Prostate gland (tissue), 2 donors: ENCODE results near the gene ATG101. TPM values are rescaled to one million over a fixed set of nuclear protein-coding genes. Genes with fewer than 3 reads are reported as not detected.

Source experiments
- DNase-seq: peaks from one replicate; pipeline ENCODE4 v3.0.0-alpha.2; 2019; ENCODE audit warnings: low spot score
- H3K27ac ChIP-seq, 2 donors: fragments of 200-600 bp; sonication (generic); 2 replicates each; pipeline ENCODE4 v1.5.1; 2017 to 2019
- H3K27me3 ChIP-seq: fragments of 200-600 bp; sonication (generic); replicated peaks from 2 replicates; pipeline ENCODE4 v1.5.1; 2019; ENCODE audit not compliant: insufficient read depth
- H3K36me3 ChIP-seq, 2 donors: fragments of 200-600 bp; sonication (generic); 1 replicate in 1 of 2; 2 replicates in 1 of 2; pipeline versions ENCODE4 v1.5.1 to v1.8.1; 2017 to 2019
- H3K4me1 ChIP-seq: fragments of 200-600 bp; sonication (generic); replicated peaks from 2 replicates; pipeline ENCODE4 v1.5.1; 2019
- H3K4me3 ChIP-seq, 2 donors: fragments of 200-600 bp; sonication (generic); 2 replicates each; pipeline ENCODE4 v1.5.1; 2017 to 2019
- H3K9me3 ChIP-seq: fragments of 200-600 bp; sonication (generic); 2 replicates; pipeline ENCODE4 v1.5.1; 2017
- CTCF ChIP-seq, 4 experiments: fragments of 200-600 bp in 2 of 4; fragments of 450-650 bp in 2 of 4; sonication (generic) in 2 of 4; IDR thresholded peaks; 1 replicate in 3 of 4; 2 replicates in 1 of 4; pipeline ENCODE4 v1.5.1; 2016 to 2019; ENCODE audit warnings: antibody characterized with exemption in 4 of 4, mild to moderate bottlenecking in 2 of 4, moderate library complexity in 2 of 4
- POLR2A ChIP-seq: fragments of 450-650 bp; IDR thresholded peaks from one replicate; pipeline ENCODE4 v1.6.1; 2016; ENCODE audit warnings: antibody characterized with exemption, mild to moderate bottlenecking
- POLR2AphosphoS5 ChIP-seq: sonication (generic); formaldehyde crosslinking; IDR thresholded peaks from one replicate; pipeline ENCODE4 v1.6.1; 2017; ENCODE audit warnings: antibody characterized with exemption
- WGBS: methylation state at CpG from one replicate; pipeline ENCODE4 v1.1.5; 2018; 5-methylcytosine and 5-hydroxymethylcytosine counted together
- intact Hi-C: fragments of 100-400 bp; cut with DNase I; formaldehyde crosslinking; loops from one replicate; pipeline ENCODE4 v1.14.2; 2022
- total RNA-seq, 2 donors: library from RNA; depleted of rRNA; stranded (reverse); fragments of >200 nt; gene quantifications; one replicate each; pipeline ENCODE4 v1.1.0, GENCODE V29; 2016

ATG101 gene
- total RNA-seq, 2 donors from 2014 or later = 60.0 to 64.1 TPM

- peak overlapping the region; percentile 57 to 89 for H3K27ac ChIP-seq
- H3K36me3 ChIP-seq = no peaks in the 10 kb centered on the region
- 27% methylated on average over 20 of the region's 20 CpGs for WGBS
- DNase-seq = no peak
- H3K9me3 ChIP-seq = no peaks in the 10 kb centered on the region
- intact Hi-C loops = no loop called here
- no peaks in the 10 kb centered on the region for H3K4me1 ChIP-seq
- no peaks in the 10 kb centered on the region for H3K27me3 ChIP-seq
- TF ChIP-seq POLR2A (no peak), CTCF (IDR thresholded peaks at IDR 0.05) (peak in 1 of 4 experiments; percentile 10)
- H3K4me3 ChIP-seq = peak overlapping the region; percentile 42 to 44
These were observed 45.6 kb upstream of the ATG101 start for GRCh38 chr12:52023976-52024688.

GRCh38 chr12:52024845-52025230 is 44.9 kb upstream of the ATG101 start:
- no peak for TF ChIP-seq POLR2A
- TF ChIP-seq CTCF (IDR thresholded peaks at IDR 0.05) = no peak
- no peak for TF ChIP-seq POLR2AphosphoS5
- Histone ChIP-seq H3K9me3 (no peaks in the 10 kb centered on the region), H3K4me3 (no peak overlapping the region), H3K36me3 (no peaks in the 10 kb centered on the region), H3K4me1 (no peaks in the 10 kb centered on the region), H3K27ac (peak overlapping the region; percentile 89), H3K27me3 (no peaks in the 10 kb centered on the region)
- DNase-seq = no peak
- intact Hi-C loops = loop anchor here (1.0 kb wide), 1 partner anchor 58 kb away; no protein-coding TSS in a partner anchor
- WGBS = 88% methylated on average over 15 of the region's 15 CpGs

GRCh38 chr12:52026263-52026662 is 43.5 kb upstream of the ATG101 start:
- no peaks in the 10 kb centered on the region for H3K4me1 ChIP-seq
- H3K27me3 ChIP-seq = no peaks in the 10 kb centered on the region
- H3K27ac ChIP-seq = peak overlapping the region; percentile 89
- H3K36me3 ChIP-seq = no peaks in the 10 kb centered on the region
- DNase-seq = no peak
- H3K4me3 ChIP-seq = no peak overlapping the region
- no peaks in the 10 kb centered on the region for H3K9me3 ChIP-seq
- TF ChIP-seq POLR2AphosphoS5 (no peak), POLR2A (no peak), CTCF (IDR thresholded peaks at IDR 0.05) (no peak)
- intact Hi-C loops = no loop called here
- WGBS = 43% methylated on average over 5 of the region's 5 CpGs

GRCh38 chr12:52027085-52027843 is 42.5 kb upstream of the ATG101 start:
- intact Hi-C loops = no loop called here
- H3K4me1 ChIP-seq = peaks cover 3% of the 10 kb centered on the region
- 77% methylated on average over 12 of the region's 12 CpGs for WGBS

More at GRCh38 chr12:52027085-52027843, 42.5 kb upstream of the ATG101 start:
- Histone ChIP-seq H3K9me3 (no peaks in the 10 kb centered on the region), H3K4me3 (no peak overlapping the region), H3K36me3 (no peaks in the 10 kb centered on the region), H3K27ac (peak overlapping the region; percentile 89), H3K27me3 (no peaks in the 10 kb centered on the region)
- DNase-seq = no peak
- no peak for TF ChIP-seq POLR2AphosphoS5
- no peak for TF ChIP-seq POLR2A
- TF ChIP-seq CTCF (IDR thresholded peaks at IDR 0.05) = no peak
